GM12892 (cell line): ENCODE measurements around the gene HSBP1L1.

Experiments
- POLR2A ChIP-seq: IDR thresholded peaks from 2 replicates; pipeline ENCODE4 v1.6.1; 2011; ENCODE audit warnings: low read depth, low read length, control low read depth
- POLR2AphosphoS5 ChIP-seq: IDR thresholded peaks from 2 replicates; pipeline ENCODE4 v1.6.1; 2011; ENCODE audit warnings: low read depth, low read length, control low read depth

GRCh38 chr18:79950515-79951341 is 13.7 kb upstream of the HSBP1L1 start:
- TF ChIP-seq POLR2AphosphoS5: no peak
- TF ChIP-seq POLR2A: no peak
